ENCODE data around the gene FKBP9.
"Not testable (repeated sequence)": the region's sequence is repeated elsewhere in the genome, so short reads cannot be mapped to it uniquely, and the experiment has no call there.

FKBP9 gene

DNA sequence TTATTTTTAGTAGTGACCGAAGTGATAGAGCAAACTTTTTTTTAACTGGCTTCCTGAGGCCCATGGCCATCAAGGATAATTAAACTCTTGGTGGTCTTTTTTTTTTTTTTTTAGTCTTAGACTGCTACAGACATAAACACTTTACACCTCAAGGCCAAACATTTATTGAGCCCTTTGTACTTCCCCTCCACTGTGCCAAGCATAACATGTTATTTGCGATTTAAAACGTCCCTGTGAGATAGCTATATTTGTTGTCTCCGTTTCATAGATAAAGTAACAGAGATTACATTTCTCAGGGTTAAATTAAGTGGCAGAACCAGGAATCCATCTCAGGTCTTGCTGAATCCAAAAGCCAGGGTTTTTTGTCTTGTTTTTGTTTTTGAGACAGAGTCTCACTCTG lies 42.1 kb downstream of the FKBP9 start:
- H3K27ac ChIP-seq; H3K27me3 ChIP-seq (ENCODE audit: insufficient read depth, low read depth, severe bottlenecking); H3K9me3 ChIP-seq (ENCODE audit: severe bottlenecking); H3K36me3 ChIP-seq; DNase-seq; H3K4me3 ChIP-seq (ENCODE audit: low read depth, low read length): not testable (repeated sequence)

GRCh38 chr7:33003111-33003510 lies 45.9 kb downstream of the FKBP9 start:
- H3K4me3 ChIP-seq (ENCODE audit: low read depth, low read length); DNase-seq; H3K27me3 ChIP-seq (ENCODE audit: insufficient read depth, low read depth, severe bottlenecking); H3K36me3 ChIP-seq; H3K27ac ChIP-seq; H3K9me3 ChIP-seq (ENCODE audit: severe bottlenecking): not testable (repeated sequence)

- H3K4me3 ChIP-seq (ENCODE audit: low read depth, low read length); H3K9me3 ChIP-seq (ENCODE audit: severe bottlenecking); H3K36me3 ChIP-seq; H3K27me3 ChIP-seq (ENCODE audit: insufficient read depth, low read depth, severe bottlenecking); DNase-seq; H3K27ac ChIP-seq: not testable (repeated sequence)
Observed at GRCh38 chr7:33004104-33004616, 46.9 kb downstream of the FKBP9 start.

GRCh38 chr7:33005193-33005592 lies 48.0 kb downstream of the FKBP9 start:
- H3K36me3 ChIP-seq; H3K4me3 ChIP-seq (ENCODE audit: low read depth, low read length); H3K27me3 ChIP-seq (ENCODE audit: insufficient read depth, low read depth, severe bottlenecking); H3K9me3 ChIP-seq (ENCODE audit: severe bottlenecking); DNase-seq; H3K27ac ChIP-seq: not testable (repeated sequence)

GRCh38 chr7:33005690-33006089 lies 48.5 kb downstream of the FKBP9 start:
- H3K27ac ChIP-seq; H3K9me3 ChIP-seq (ENCODE audit: severe bottlenecking); H3K36me3 ChIP-seq; H3K4me3 ChIP-seq (ENCODE audit: low read depth, low read length); DNase-seq; H3K27me3 ChIP-seq (ENCODE audit: insufficient read depth, low read depth, severe bottlenecking): not testable (repeated sequence)

- Histone ChIP-seq H3K27ac (no peak overlapping the region), H3K9me3 (ENCODE audit: severe bottlenecking) (no peaks in the 10 kb centered on the region), H3K4me3 (ENCODE audit: low read depth, low read length) (no peak overlapping the region), H3K27me3 (ENCODE audit: insufficient read depth, low read depth, severe bottlenecking) (no peaks in the 10 kb centered on the region), H3K36me3 (peaks cover 14% of the 10 kb centered on the region)
- TF ChIP-seq, protein P1, sequence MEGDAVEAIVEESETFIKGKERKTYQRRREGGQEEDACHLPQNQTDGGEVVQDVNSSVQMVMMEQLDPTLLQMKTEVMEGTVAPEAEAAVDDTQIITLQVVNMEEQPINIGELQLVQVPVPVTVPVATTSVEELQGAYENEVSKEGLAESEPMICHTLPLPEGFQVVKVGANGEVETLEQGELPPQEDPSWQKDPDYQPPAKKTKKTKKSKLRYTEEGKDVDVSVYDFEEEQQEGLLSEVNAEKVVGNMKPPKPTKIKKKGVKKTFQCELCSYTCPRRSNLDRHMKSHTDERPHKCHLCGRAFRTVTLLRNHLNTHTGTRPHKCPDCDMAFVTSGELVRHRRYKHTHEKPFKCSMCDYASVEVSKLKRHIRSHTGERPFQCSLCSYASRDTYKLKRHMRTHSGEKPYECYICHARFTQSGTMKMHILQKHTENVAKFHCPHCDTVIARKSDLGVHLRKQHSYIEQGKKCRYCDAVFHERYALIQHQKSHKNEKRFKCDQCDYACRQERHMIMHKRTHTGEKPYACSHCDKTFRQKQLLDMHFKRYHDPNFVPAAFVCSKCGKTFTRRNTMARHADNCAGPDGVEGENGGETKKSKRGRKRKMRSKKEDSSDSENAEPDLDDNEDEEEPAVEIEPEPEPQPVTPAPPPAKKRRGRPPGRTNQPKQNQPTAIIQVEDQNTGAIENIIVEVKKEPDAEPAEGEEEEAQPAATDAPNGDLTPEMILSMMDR (IDR thresholded peaks at IDR 0.05; ENCODE audit: low read depth, low read length): no peak
- DNase-seq: no peak
Observed at GRCh38 chr7:33009734-33010133, 52.5 kb downstream of the FKBP9 start.

- Histone ChIP-seq H3K9me3 (ENCODE audit: severe bottlenecking) (no peaks in the 10 kb centered on the region), H3K36me3 (peaks cover 34% of the 10 kb centered on the region), H3K27ac (no peak overlapping the region), H3K27me3 (ENCODE audit: insufficient read depth, low read depth, severe bottlenecking) (no peaks in the 10 kb centered on the region), H3K4me3 (ENCODE audit: low read depth, low read length) (no peak overlapping the region)
- TF ChIP-seq, protein P1 (IDR thresholded peaks at IDR 0.05; ENCODE audit: low read depth, low read length): no peak
- no peak for DNase-seq
Observed at GRCh38 chr7:33012364-33012763, 55.1 kb downstream of the FKBP9 start.

DNA sequence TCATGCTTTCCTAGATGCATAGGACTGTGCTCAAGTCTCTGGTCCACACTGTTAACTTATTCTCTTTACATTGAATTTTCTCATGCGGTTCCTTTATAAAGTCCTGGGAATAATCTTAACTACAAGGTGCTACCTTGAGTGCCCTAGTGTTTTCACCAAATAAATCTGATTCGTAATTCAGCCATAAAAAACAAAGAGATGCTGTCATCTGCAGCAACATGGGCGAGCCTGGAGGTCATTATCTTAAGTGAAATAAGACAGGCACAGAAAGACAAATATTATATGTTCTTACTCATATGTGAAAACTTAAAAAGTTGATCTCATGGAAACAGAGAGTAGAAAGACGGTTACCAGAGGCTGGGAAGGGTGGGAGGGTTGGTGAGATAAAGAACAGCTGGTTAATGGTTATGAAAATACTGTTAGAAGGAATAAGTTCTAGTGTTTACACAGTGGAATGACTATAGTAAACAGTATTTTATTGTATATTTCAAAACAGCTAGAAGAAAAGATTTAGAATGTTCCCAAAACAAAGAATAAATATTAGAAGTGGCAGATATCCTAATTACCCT lies 67.0 kb downstream of the FKBP9 start:
- no peak overlapping the region for H3K27ac ChIP-seq
- peaks cover 37% of the 10 kb centered on the region for H3K36me3 ChIP-seq
- no peak overlapping the region for H3K4me3 ChIP-seq (ENCODE audit: low read depth, low read length)

More for the DNA sequence above, 67.0 kb downstream of the FKBP9 start:
- Histone ChIP-seq H3K27me3 (ENCODE audit: insufficient read depth, low read depth, severe bottlenecking) (no peaks in the 10 kb centered on the region), H3K9me3 (ENCODE audit: severe bottlenecking) (no peaks in the 10 kb centered on the region)
- no peak for DNase-seq
- TF ChIP-seq, protein P1 (IDR thresholded peaks at IDR 0.05; ENCODE audit: low read depth, low read length): no peak
